ENCODE data around the gene F7.

DNA sequence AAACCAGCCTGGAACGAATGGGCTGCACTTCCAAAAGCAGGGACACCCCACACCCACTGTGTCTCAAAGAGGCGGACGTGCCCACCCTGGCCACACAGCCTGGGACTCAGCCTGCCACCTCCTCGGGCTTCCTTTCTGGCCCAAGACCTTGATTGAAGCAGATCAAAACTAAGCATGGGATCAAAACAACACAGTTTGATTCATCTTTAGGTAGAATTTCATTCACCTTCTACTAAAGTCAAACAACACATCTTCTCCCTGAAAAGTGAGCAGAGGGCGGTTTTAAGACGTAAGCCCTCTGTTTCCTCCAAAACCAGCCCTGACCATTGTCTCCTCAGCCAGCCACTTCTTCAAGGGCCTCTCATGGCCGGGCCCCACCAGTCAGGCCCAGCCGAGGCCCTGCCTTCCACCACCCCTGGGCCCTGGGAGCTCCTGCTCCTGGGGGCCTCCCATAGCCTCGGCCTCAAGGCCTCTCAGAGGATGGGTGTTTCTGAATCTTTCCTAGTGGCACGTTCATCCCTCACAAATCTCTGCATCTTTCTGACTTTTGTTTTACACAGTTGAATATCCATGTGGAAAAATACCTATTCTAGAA, 10.7 kb downstream of the F7 start:
- TF ChIP-seq POLR2AphosphoS5 (IDR thresholded peaks at IDR 0.05; ENCODE audit: low read depth, low read length) = no peak
- TF ChIP-seq, protein P1, sequence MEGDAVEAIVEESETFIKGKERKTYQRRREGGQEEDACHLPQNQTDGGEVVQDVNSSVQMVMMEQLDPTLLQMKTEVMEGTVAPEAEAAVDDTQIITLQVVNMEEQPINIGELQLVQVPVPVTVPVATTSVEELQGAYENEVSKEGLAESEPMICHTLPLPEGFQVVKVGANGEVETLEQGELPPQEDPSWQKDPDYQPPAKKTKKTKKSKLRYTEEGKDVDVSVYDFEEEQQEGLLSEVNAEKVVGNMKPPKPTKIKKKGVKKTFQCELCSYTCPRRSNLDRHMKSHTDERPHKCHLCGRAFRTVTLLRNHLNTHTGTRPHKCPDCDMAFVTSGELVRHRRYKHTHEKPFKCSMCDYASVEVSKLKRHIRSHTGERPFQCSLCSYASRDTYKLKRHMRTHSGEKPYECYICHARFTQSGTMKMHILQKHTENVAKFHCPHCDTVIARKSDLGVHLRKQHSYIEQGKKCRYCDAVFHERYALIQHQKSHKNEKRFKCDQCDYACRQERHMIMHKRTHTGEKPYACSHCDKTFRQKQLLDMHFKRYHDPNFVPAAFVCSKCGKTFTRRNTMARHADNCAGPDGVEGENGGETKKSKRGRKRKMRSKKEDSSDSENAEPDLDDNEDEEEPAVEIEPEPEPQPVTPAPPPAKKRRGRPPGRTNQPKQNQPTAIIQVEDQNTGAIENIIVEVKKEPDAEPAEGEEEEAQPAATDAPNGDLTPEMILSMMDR (IDR thresholded peaks at IDR 0.05) = no peak
- TF ChIP-seq, protein P2, sequence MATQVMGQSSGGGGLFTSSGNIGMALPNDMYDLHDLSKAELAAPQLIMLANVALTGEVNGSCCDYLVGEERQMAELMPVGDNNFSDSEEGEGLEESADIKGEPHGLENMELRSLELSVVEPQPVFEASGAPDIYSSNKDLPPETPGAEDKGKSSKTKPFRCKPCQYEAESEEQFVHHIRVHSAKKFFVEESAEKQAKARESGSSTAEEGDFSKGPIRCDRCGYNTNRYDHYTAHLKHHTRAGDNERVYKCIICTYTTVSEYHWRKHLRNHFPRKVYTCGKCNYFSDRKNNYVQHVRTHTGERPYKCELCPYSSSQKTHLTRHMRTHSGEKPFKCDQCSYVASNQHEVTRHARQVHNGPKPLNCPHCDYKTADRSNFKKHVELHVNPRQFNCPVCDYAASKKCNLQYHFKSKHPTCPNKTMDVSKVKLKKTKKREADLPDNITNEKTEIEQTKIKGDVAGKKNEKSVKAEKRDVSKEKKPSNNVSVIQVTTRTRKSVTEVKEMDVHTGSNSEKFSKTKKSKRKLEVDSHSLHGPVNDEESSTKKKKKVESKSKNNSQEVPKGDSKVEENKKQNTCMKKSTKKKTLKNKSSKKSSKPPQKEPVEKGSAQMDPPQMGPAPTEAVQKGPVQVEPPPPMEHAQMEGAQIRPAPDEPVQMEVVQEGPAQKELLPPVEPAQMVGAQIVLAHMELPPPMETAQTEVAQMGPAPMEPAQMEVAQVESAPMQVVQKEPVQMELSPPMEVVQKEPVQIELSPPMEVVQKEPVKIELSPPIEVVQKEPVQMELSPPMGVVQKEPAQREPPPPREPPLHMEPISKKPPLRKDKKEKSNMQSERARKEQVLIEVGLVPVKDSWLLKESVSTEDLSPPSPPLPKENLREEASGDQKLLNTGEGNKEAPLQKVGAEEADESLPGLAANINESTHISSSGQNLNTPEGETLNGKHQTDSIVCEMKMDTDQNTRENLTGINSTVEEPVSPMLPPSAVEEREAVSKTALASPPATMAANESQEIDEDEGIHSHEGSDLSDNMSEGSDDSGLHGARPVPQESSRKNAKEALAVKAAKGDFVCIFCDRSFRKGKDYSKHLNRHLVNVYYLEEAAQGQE (IDR thresholded peaks at IDR 0.05; ENCODE audit: insufficient read depth in 1 of 2, low read depth in 2 of 2, low read length in 1 of 2) = no peak

Data from Panc1 (cell line).